Measurements from ENCODE around the gene SORL1.
"Not testable (repeated sequence)": the region's sequence is repeated elsewhere in the genome, so short reads cannot be mapped to it uniquely, and the experiment has no call there.

The SORL1 gene

DNA sequence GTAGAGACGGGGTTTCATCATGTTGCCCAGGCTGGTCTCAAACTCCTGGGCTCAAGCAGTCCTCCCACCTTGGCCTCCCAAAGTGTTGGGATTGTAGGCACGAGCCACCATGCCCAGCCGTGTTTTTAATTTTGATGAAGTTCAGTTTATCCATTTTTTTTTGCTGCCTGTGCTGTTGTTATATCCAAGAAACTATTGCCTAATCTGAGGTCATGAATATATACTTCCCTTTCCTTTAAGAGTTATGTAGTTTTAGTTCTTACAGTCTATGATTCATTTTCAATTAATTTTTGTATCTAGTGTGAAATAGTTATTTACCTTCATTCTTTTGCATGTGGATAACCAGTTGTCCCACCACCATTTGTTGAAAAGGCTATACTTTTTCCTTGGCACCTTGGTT, 50.9 kb downstream of the SORL1 start:
- DNase-seq (ENCODE audit: low spot score): no peak

DNA sequence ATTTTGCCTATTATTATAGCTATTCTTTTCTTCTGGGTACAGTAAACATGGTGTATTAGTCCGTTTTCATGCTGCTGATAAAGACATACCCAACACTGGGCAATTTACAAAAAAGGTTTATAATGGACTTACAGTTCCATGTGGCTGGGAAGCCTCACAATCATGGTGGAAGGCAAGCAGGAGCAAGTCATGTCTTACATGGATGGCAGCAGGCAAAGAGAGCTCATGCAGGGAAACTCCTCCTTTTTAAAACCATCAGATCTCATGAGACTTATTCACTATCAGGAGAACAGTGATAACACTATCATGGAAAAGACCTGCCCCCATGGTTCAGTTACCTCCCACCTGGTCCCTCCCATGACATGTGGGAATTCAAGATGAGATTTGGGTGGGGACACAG, 54.1 kb downstream of the SORL1 start:
- DNase-seq (ENCODE audit: low spot score): not testable (repeated sequence)

DNA sequence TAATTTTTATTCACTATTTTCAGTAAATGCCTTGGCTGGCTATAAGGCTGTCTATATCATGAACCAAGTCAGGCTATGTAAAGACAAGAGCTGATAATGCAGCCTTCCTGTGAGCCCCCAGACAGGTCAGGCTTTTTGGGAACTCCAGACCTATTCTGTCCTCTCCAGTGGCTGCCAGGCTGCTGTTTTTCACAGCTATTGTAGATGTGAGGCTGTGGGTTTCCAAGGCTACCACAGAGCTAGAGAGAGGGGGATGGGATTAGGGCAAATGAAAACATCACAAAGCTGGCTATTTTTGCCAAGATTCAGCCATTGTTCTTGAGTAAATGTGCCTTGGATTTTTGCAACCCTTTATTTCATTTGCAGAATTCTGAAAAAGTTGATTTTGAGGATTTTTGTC, 56.3 kb downstream of the SORL1 start:
- no peak for DNase-seq (ENCODE audit: low spot score)

DNA sequence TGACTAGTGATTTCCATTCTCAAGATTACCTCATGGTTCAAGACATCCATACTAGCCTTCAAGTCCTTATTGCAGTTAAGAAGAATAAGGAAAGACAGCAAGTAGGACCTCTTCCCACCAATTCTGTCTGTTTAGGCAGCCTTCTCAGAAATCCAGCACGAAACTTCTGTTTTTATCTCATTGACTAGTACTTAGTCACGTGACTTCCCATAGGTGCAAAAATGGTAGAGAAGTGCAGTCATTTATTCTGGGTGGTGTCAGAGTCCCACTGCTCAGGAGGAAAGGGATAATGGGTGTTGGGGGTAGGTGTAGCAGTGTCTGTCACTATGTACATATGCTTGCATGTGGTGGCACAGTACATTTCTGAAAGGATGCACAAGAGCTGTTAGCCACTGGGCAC, 58.3 kb downstream of the SORL1 start:
- no peak for DNase-seq (ENCODE audit: low spot score)

DNA sequence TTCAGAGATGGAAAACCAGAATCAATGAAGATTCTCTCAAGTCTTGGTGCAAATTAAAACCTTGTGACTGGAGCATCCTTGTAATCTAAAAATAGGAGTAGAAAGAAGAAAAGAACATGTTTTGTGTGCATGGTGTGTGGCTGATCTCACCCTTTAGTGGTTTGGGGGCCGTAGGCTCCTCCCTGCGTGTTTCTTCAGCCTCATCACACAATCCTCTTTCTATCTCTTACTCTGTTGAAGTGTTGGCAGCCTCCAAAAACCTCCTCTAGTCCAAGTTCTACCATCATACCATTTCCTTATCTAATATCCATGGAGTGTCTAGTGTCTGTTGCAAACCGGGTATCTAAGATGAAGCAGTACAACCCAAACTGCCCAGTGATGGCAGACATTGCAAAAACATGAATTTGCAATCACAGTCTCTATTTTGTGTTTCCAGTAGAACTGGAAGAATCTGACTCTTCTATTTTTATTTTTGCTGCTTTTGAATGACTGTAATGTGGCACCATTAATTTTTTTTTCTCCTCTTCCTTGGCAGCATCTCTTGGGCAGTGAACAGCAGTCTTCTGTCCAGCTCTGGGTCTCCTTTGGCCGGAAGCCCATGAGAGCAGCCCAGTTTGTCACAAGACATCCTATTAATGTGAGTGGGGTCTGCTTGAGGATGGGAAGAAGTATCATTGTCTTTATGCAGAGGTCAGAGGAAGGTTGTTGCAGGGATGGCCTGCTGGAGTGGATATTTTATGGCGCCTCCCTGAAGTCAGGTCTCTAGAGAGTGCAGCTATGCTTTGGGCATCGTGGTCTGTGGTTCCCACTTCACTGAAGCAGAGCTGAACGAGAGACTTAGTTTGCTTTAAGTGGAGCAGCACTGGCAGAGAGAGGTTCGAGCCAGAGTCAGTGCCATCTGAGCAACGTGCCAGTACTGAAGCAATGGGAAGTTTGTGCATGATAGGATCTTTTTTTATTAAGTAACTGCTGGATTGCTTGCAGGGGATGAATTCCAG, 60.7 kb downstream of the SORL1 start:
- DNase-seq (ENCODE audit: low spot score): no peak

DNA sequence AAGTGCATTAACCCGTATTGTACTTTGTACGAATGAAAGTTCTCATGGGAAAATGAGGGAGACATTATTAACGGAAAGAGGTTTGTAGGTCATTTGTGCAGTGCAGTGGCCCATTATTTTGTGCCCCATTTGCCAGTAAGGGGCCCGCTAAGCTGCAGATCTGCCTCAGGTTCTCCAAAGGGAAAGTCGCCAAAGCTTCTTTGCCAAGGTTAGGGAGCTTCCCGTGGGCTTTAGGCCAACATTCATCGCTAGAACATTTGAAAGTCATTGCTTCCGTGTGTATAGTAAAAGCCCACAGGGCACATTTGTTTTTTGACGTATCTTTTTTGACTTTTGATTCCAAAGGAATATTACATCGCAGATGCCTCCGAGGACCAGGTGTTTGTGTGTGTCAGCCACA, 61.7 kb downstream of the SORL1 start:
- DNase-seq (ENCODE audit: low spot score): no peak

DNA sequence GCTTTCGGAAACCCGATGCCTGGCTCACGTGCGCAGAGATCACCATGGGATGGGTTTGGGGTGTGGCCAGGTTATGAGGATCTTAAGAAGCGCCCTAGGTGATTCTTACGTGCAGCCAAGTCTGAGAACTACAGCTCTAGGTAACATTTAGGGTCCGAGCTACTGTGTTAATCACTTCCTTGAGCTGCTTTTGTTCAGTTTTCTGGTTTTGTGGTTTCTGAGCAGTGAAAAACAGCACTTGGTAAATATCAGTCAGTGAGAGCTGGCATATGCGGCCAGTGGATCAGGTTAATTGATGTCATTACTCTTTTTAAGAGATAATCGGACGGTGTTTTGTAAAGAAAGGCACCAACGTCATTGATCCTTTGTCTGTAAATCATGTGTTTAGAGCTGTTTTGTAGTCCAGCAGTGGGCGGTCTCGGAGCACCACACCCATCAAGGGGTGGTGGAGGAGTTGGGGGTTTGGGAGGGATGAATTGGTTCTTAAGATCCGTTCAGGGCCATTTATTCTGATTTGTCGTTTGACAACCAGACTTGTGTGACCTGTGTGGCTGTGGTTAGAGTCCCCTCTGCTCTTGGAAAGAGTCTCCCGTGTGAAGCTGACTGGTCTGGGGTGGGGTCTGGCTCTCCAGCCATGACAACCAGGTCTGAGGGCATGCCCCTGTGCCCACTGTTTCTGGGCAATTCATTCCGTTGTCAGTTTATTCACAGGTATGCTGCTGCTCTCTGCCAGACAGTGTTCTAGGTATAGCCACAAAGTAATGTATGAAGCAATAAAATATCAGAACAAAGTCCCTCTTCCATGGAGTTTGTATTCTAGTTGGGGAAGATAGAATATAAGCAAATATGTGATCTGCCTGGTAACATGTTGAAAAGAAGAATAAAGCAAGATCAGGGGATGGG, 62.6 kb downstream of the SORL1 start:
- no peak for DNase-seq (ENCODE audit: low spot score)

DNA sequence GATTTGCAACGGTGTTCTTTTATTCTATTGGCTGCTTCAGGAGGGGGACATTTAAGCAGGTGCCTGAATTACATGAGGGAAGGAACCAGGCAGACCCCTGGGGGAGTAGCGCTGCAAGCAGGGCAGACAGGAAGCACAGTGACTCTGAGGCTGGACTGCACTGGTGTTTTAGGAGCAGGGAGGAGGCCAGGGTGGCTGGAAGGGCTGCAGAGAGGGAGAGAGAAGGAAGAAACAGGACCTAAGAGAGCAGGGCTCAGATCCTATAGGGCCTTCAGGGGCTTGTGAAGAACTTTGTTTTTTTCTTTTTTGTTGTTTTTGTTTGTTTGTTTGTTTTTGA, 63.2 kb downstream of the SORL1 start:
- no peak for DNase-seq (ENCODE audit: low spot score)

DNA sequence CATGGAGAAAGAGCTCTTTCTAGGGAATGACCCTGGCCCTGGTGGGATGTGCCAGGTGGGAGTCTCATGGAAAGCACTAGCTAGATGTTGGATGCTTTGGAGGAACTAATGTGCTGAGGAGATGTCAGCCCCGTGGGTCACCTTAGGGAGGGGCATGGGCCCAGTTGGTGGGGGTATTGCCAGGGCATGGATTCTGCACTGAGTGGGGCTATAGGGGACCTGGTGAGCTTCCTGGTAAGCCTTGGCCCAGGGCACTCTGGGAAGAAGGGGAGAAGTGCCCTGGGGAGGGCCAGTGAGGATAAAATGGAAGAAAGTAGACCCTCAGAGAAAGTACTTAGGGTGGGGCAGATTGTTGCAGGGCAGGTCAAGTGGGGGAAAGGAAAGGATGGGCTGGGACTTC, 65.9 kb downstream of the SORL1 start:
- DNase-seq (ENCODE audit: low spot score): no peak

DNA sequence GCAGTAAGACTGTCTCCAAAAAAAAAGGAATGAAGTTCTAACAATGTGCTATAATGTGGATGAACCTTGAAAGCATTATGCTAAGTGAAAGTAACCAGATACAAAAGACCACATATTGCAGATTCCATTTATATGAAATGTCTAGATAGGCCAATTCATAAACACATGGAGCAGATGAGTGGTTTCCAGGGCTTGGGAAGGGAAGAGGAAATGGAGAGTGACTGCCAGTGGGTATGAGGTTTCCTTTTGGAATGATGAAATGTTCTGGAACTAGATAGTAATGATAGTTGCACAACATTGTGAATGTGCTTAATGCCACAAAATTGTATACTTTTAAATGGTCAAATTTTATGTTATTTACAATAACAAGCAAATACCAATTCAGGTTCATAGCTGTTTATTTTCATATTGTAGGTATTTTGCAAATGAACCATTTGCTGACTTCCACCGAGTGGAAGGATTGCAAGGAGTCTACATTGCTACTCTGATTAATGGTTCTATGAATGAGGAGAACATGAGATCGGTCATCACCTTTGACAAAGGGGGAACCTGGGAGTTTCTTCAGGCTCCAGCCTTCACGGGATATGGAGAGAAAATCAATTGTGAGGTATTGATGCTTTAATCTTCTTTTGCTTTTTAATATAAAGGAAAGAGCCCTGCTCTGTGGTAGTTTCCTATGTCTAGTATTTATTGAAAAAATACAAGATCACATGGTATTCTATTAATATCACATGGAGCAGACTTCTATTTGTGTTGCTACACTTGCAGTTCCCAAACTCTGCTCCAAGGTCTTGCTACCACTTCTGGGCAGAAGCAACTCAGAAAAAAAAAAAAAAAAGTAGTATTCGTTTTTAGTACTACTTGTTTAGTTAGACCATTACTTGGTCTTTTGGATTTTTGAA, 68.4 kb downstream of the SORL1 start:
- DNase-seq (ENCODE audit: low spot score): no peak

DNA sequence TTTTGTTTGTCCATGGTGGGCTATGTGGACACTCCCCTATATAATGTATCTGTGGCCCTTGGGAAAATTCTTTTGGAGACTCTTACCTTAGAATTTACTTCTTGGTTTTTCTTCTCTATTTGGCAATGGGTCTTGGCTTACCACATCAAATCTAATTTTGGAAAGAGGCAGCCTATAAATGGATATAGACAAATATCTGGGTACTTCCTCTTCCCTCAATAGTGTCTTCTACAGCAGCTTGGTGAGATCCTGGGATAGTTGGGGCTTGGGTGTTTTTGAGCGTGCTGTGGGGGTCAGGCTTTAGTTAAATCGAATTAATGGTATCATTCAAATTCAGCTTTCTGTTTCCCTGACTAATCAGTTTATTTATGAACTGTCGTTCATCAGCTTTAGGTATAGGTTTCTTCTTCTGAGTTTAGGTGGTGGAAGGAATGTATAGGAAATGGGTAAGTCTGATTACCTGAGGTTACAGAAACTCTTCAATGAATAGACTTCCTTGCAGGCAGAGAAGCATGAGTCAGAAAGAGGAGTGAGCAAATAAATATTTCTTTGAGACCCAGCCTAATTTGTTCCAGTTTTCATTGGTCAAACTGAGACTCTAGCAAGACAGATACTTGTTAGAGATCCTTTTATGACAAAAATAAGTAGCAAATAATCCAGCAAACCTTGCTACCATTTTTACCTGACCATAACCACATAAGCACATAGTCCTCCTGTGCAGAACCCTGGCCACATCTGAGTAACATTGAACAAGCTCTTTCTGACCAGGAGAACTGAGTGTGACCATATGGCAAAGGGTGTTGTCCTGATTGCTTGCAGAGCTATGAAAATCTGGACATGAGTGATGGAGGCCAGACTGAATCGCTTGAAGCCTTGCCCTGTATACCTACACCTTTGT, 69.3 kb downstream of the SORL1 start:
- no peak for DNase-seq (ENCODE audit: low spot score)

DNA sequence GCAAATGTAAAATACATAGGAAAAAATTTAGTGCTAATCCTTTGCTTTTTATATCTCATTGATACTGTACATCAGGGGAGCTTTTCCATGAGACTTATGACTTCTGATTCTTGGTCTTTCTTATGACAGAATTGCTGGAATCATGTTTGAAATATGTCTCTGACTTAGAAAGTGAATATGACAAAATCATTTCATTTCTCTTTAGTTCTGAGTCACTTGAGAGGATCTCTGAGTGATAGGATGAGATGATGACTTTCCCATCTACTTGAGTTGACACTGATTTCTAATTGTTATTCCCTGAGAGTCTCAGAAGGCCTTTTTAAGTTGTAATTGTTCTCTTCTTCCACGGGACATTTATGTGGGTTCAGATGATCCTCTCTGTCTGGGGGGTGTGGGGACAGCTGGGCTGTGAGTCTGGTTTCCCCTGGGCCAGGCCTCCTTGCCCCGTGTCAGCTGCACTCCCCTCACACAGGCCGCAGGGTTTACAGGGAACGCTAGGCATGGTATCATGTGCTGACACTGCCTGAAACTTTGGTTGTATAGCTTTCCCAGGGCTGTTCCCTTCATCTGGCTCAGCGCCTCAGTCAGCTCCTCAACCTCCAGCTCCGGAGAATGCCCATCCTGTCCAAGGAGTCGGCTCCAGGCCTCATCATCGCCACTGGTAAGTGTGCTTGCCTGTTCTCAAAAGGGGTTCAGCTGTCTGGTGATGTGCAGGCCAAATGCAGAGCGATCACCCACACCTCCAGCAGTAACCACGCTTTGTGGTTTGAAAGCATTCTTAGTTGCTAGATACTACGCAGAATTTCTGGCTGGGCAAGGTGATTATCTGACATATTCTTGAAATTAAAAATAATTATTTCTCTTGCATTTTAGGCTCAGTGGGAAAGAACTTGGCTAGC, 70.2 kb downstream of the SORL1 start:
- no peak for DNase-seq (ENCODE audit: low spot score)

DNA sequence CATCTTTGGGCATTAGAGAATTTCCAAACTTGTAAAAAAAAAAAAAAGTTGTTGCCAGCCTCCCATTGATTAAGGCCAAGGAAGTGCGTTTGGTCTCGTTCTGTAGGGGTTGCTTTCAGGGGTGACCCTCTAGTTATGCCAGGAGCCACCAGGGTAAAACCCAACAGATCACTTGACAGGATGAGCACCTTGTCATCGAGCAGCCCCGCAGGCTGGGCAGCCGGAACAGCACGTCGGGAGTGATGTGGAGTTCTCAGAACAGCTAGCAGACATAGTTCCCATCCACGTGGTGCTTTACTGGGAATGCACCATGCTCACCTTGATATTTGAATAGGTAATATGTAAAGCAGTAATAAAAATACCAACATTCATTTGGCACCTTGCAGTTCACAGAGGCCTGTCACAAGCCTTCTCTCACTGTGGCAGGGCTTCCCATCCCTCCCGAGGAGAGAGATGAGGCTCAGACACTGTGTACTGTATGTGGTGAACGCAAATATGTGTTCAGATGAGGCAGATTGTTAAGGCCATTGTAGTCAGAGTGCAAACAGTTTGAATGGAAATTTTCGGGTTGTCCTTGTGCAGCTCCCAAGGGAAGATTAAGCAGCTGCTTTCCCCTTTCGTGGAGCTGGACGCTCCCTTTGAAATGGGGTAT, 71.6 kb downstream of the SORL1 start:
- DNase-seq (ENCODE audit: low spot score): no peak

DNA sequence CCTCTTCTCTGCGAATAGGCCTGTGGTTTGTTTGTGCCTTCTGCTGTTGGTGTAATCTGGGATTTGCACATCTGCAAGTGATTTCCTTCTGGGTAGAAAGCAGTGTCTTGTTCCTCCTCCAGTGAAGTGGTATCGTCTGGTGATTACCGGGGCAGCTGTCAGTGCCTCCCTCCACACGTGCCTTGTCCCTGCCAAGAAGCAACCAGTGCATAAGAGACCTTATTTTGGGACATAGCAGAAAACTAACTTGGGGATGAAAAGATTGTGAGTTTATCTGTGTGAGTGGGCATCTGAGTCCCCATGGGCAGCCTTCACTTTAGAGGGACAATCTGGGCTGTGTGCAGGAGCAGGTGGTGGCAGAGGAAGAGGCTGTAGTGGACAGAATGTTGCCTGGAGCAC, 72.1 kb downstream of the SORL1 start:
- no peak for DNase-seq (ENCODE audit: low spot score)

DNA sequence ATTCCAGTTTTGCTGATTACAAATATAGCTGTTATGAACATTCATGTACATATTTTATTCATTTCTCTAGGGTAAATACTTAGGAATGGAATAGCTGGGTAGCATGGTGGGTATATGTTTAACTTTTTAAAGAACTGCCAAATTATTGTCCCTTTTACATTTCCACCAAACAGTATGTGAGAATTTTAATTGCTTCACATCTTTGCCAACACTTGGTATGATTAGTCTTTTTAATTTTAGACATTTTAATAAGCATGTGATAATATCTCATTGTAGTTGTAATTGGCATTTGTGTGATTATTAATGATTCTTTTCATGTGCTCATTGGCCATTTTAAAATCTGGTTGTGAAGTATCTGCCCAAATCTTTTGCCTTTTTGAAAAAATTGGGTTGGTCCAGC, 73.3 kb downstream of the SORL1 start:
- no peak for DNase-seq (ENCODE audit: low spot score)

DNA sequence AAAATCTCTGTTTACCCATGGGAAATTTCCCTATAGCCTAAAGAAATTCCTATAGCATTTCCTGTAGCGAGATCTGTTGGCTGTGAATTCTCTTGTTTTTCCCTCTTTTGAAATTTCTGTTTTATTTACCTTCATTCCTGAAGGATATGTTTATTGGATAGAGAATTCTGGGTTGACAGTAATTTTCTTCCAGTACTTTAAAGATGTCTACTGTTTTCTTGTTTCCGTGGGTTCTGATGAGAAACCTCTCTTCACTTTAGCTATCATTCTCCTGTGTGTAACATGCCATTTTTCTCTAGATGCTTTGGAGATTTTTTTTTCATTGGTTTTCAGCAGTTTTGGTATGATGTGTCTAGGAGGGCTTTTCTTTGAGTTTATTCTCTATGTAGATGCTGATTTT, 78.1 kb downstream of the SORL1 start:
- DNase-seq (ENCODE audit: low spot score): no peak

DNA sequence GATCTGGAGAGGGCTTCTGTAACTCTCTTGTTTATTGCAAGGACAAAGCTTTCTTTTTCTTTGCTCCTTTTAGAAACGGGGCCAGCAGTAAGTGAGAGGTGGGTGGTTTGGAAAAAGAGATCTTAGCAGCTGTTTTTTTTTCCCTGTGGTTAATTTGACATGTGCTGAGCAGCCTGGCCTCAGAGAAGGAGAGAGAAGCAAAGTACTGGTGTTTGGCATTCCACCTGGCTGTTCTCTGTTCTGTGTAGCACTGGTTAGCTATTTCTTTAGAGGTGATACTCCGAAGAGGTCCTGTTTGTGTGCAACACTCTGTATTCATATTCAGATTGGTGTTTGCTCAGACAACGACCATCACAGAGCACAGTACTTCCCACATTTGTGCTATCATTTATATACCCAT, 81.5 kb downstream of the SORL1 start:
- DNase-seq (ENCODE audit: low spot score): no peak

DNA sequence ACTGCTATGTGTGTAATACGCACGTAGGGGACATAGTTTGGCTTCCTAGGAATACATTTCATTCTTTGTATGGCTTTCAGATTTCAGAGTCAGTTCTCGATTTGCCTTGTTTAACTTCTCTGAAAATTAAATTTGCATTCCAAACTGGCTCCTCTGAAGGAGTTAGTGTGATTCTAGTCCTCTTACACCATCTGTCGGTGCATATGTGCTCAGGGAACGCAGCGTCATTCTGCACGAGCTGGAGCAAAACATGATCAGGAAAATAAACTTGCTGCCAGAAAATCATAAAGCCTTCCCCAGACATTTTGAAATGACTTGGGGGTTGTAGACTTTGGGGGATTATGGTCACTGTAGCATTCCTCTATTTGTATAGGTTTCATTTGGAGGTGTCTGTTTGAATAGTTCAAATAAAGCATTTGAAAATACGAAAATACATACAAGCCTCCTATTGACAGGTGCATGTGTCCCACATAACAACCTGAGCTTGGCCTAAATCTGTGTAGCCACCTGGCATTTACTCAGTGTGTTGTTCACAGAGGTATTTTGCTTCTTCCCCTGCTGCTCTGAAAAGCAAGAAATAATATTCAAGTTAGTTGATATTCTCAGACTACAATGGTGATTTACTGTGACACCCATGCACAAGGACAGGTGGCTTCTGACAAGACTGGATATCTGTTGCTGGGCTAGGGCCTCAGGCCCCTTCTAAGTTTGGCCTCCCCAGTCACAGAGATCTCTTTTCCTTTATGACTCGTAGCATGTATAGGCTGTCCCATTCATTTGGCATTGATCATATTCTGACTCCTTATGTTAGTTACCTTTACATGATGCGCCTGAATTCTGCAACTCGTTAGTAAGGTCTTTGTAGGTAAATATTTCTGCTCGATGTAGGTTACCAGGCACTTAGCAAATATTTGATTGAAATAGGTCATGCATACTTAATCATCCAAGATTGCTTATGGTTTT, 82.3 kb downstream of the SORL1 start:
- no peak for DNase-seq (ENCODE audit: low spot score)
